Lung (tissue), 12 donors: ENCODE results near the gene FCRL3. TPM values are rescaled to one million over a fixed set of nuclear protein-coding genes. Genes with fewer than 3 reads are reported as not detected.

ENCODE experiments used
- ATAC-seq: fragments of 200-7000 bp; cut with Tn5 transposase; one replicate; pipeline ENCODE4 v1.9.1; 2020; ENCODE audit warnings: moderate number of reproducible peaks; ENCODE audit not compliant: insufficient read depth, low FRiP score
- DNase-seq, 3 donors: peaks; one replicate each; pipeline ENCODE4 v3.0.0-alpha.2; 2013 to 2017
- H3K27ac ChIP-seq, 2 donors: one replicate each; pipeline ENCODE4 v1.5.1; 2013; ENCODE audit warnings: mild to moderate bottlenecking in 2 of 2, moderate library complexity in 2 of 2, control low read depth in 1 of 2, inconsistent platforms in 1 of 2, low read depth in 1 of 2, low read length in 1 of 2
- H3K27me3 ChIP-seq, 3 donors: one replicate each; pipeline ENCODE4 v1.5.1; 2013; ENCODE audit warnings: low read length in 2 of 3; ENCODE audit not compliant: control insufficient read depth in 3 of 3, insufficient read depth in 3 of 3
- H3K36me3 ChIP-seq, 4 donors: one replicate each; pipeline ENCODE4 v1.5.1; 2013; ENCODE audit warnings: low read length in 4 of 4, mild to moderate bottlenecking in 1 of 4, moderate library complexity in 1 of 4; ENCODE audit not compliant: control insufficient read depth in 4 of 4, insufficient read depth in 4 of 4
- H3K4me1 ChIP-seq, 5 donors: one replicate each; pipeline ENCODE4 v1.5.1; 2013; ENCODE audit warnings: low read length in 5 of 5, mild to moderate bottlenecking in 2 of 5, moderate library complexity in 1 of 5; ENCODE audit not compliant: control insufficient read depth in 5 of 5, insufficient read depth in 5 of 5
- H3K4me3 ChIP-seq: one replicate; pipeline ENCODE4 v1.5.1; 2013; ENCODE audit warnings: mild to moderate bottlenecking, control low read depth, moderate library complexity
- H3K9ac ChIP-seq, 2 donors: one replicate each; pipeline ENCODE4 v1.5.1; 2013; ENCODE audit warnings: low read length in 2 of 2, control low read depth in 1 of 2; ENCODE audit not compliant: insufficient read depth in 1 of 2
- H3K9me3 ChIP-seq, 4 donors: one replicate each; pipeline ENCODE4 v1.5.1; 2013; ENCODE audit warnings: low read length in 3 of 4, mild to moderate bottlenecking in 1 of 4, moderate library complexity in 1 of 4; ENCODE audit not compliant: control insufficient read depth in 4 of 4, insufficient read depth in 3 of 4
- WGBS, 2 donors: extraction: QIAGEN DNeasy Blood & Tissue Kit; methylation state at CpG; one replicate each; pipeline ENCODE4 v1.1.7; 2013; 5-methylcytosine and 5-hydroxymethylcytosine counted together
- polyA plus RNA-seq, 2 donors: library from polyadenylated mRNA; stranded (reverse); fragments of 200-250 nt; gene quantifications; one replicate each; pipeline ENCODE4 v1.2.1, GENCODE V29; 2013
- total RNA-seq, 2 donors: library from RNA; depleted of rRNA in 1 of 2; stranded (reverse); fragments of >200 nt in 1 of 2; gene quantifications; one replicate each; pipeline ENCODE4 v1.2.1, GENCODE V29; 2014 to 2021
- TF ChIP-seq, protein P1 (sequence below): IDR thresholded peaks from 2 replicates; pipeline ENCODE4 v1.5.1; 2012; ENCODE audit warnings: mild to moderate bottlenecking; ENCODE audit errors: control extremely low read depth, extremely low read depth
- donor health status: control.
- donor health status: control.
- donor health status: Bipolar disorder and iron deficiency.
- donor health status: healthy.
- donor health status: DM: yes; HTN: yes; CAD: no.

The FCRL3 gene
- total and polyA plus RNA-seq, 4 donors, result 0.30 to 1.5 (median 0.72) TPM

DNA sequence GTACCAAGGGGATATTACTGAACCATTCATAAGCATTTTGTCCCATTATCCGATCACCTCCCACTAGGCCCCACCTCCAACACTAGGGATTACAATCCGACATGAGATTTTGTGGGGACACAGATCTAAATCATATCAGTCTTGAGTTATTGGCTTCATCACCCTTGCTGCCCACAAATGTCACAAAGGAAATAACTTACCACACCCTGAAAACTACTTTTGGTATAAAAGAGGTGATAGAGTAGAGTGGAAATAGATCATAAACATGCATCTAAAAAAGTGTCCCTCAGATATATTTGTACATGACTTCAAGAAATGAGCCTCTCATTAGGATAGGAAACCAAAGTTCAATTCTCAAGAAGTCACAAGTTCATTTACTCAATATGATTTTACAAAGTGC, 22.6 kb upstream of the FCRL3 start:
- Histone ChIP-seq H3K27ac (no peak overlapping the region), H3K9me3 (peaks cover 0 to 7% (median 3%) of the 10 kb centered on the region in 4 donors), H3K9ac (no peak overlapping the region), H3K27me3 (no peaks in the 10 kb centered on the region), H3K4me3 (no peak overlapping the region), H3K4me1 (no peaks in the 10 kb centered on the region), H3K36me3 (no peaks in the 10 kb centered on the region)
- no peak for ATAC-seq
- DNase-seq, result no peak
- TF ChIP-seq, protein P1, sequence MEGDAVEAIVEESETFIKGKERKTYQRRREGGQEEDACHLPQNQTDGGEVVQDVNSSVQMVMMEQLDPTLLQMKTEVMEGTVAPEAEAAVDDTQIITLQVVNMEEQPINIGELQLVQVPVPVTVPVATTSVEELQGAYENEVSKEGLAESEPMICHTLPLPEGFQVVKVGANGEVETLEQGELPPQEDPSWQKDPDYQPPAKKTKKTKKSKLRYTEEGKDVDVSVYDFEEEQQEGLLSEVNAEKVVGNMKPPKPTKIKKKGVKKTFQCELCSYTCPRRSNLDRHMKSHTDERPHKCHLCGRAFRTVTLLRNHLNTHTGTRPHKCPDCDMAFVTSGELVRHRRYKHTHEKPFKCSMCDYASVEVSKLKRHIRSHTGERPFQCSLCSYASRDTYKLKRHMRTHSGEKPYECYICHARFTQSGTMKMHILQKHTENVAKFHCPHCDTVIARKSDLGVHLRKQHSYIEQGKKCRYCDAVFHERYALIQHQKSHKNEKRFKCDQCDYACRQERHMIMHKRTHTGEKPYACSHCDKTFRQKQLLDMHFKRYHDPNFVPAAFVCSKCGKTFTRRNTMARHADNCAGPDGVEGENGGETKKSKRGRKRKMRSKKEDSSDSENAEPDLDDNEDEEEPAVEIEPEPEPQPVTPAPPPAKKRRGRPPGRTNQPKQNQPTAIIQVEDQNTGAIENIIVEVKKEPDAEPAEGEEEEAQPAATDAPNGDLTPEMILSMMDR, result no peak
- WGBS, 2 donors, result 89 to 97% methylated on average over 2 of the region's 2 CpGs

DNA sequence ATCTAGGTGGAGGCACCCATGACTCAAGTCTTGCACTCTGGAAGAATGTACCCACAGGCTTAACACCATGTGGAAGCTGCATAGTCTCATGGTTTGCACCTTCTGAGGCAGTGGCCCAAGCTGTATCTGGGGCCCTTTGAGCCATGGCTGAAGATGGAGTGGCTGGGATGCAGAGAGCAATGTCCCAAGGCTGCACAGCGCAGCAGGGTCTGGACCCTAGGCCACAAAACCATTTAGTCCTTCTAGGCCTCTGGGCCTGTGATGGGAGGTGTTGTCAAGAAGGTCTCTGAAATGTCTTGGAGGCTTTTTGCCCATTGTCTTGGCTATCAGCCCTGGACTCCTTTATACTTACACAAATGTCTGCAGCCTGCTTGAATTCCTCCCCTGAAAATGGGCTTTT, 21.4 kb upstream of the FCRL3 start:
- Histone ChIP-seq H3K36me3 (no peaks in the 10 kb centered on the region), H3K9ac (no peak overlapping the region), H3K27me3 (no peaks in the 10 kb centered on the region), H3K27ac (no peak overlapping the region), H3K9me3 (peaks cover 0 to 7% (median 3%) of the 10 kb centered on the region in 4 donors), H3K4me1 (no peaks in the 10 kb centered on the region), H3K4me3 (no peak overlapping the region)
- TF ChIP-seq, protein P1, result no peak
- ATAC-seq (no peak), DNase-seq (no peak)
- WGBS, 2 donors, result 90 to 91% methylated on average over 1 of the region's 1 CpG

DNA sequence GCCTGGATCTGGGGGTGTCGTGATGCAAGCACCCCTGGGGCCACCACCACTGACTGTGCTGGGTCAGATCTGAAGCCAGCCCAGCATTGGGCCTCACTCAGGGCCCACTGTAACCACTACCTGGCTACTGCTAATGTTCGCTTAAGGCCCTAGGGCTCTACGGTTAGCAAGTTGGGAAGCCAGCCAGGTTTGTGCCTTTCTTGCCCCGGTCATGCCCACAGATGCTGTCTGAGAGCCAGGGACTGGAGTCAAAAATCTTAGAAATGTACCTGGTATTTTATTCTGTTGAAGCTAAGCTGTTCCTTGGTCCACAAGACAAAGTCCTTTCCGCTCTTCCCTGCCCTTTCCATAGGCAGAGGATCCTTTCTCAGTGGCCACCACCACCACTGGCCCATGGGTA, 15.2 kb upstream of the FCRL3 start:
- H3K27ac ChIP-seq, result no peak overlapping the region
- no peak overlapping the region for H3K9ac ChIP-seq

More for the DNA sequence above, 15.2 kb upstream of the FCRL3 start:
- TF ChIP-seq, protein P1, result no peak
- 86 to 97% methylated on average over 5 of the region's 5 CpGs for WGBS, 2 donors
- DNase-seq, result no peak
- H3K27me3 ChIP-seq, result no peaks in the 10 kb centered on the region
- no peak for ATAC-seq
- no peaks in the 10 kb centered on the region for H3K36me3 ChIP-seq
- H3K4me3 ChIP-seq, result no peak overlapping the region
- no peaks in the 10 kb centered on the region for H3K4me1 ChIP-seq
- peaks cover 0 to 3% (median 0%) of the 10 kb centered on the region in 4 donors for H3K9me3 ChIP-seq
